Endothelial cell of umbilical vein (primary cell): Measurements from ENCODE around the gene RAB3C.

Experiments
- CTCF ChIP-seq, 2 donors: IDR thresholded peaks; 1 replicate in 1 of 2; 2 replicates in 1 of 2; pipeline ENCODE4 v1.5.1; 2011; ENCODE audit warnings: low read length in 2 of 2, mild to moderate bottlenecking in 2 of 2, moderate library complexity in 2 of 2, control low read depth in 1 of 2, inconsistent platforms in 1 of 2, low read depth in 1 of 2; ENCODE audit not compliant: insufficient read depth in 1 of 2; ENCODE audit errors: extremely low read depth in 1 of 2
- FOS ChIP-seq: IDR thresholded peaks from 2 replicates; pipeline ENCODE4 v1.6.1; 2011; ENCODE audit warnings: mild to moderate bottlenecking, low read length, moderate library complexity, borderline replicate concordance; ENCODE audit not compliant: insufficient read depth
- MAX ChIP-seq: IDR thresholded peaks from 2 replicates; pipeline ENCODE4 v1.6.1; 2011; ENCODE audit not compliant: insufficient read depth, insufficient read length
- POLR2A ChIP-seq: IDR thresholded peaks from 2 replicates; pipeline ENCODE4 v1.6.1; 2012; ENCODE audit warnings: low read depth, mild to moderate bottlenecking, control low read depth, low read length
- POLR2AphosphoS5 ChIP-seq: IDR thresholded peaks from 2 replicates; pipeline ENCODE4 v1.6.1; 2012; ENCODE audit warnings: low read depth, mild to moderate bottlenecking, control low read depth, low read length, moderate library complexity; ENCODE audit not compliant: insufficient read depth

GRCh38 chr5:58787987-58788386, 205.1 kb downstream of the RAB3C start:
- TF ChIP-seq FOS, result no peak
- TF ChIP-seq CTCF (IDR thresholded peaks at IDR 0.05; ENCODE audit: extremely low read depth in 1 of 2, insufficient read depth in 1 of 2, low read depth in 1 of 2, low read length in 2 of 2), result no peak
- no peak for TF ChIP-seq POLR2A
- TF ChIP-seq POLR2AphosphoS5, result no peak
- no peak for TF ChIP-seq MAX
